Right lobe of liver (tissue), 6 donors: ENCODE results near the gene ILK. TPM values are rescaled to one million over a fixed set of nuclear protein-coding genes. Genes with fewer than 3 reads are reported as not detected.

Source experiments
- ATAC-seq, 4 donors: fragments of 200-7000 bp; cut with Tn5 transposase; one replicate each; pipeline ENCODE4 v1.9.1; 2020; ENCODE audit warnings: mild to moderate bottlenecking in 4 of 4, moderate library complexity in 4 of 4
- DNase-seq, 3 donors: peaks; one replicate each; pipeline ENCODE4 v3.0.0-alpha.2; 2020
- H3K27ac ChIP-seq, 3 donors: fragments of 200-600 bp; one replicate each; pipeline ENCODE4 v1.8.0; 2022
- H3K27me3 ChIP-seq, 2 donors: fragments of 200-600 bp; one replicate each; pipeline ENCODE4 v1.8.0; 2022
- H3K36me3 ChIP-seq, 4 donors: fragments of 200-600 bp; sonication (generic) in 1 of 4; one replicate each; pipeline versions ENCODE4 v1.5.1 to v1.8.0; 2017 to 2022; ENCODE audit warnings: control low read depth in 1 of 4
- H3K4me1 ChIP-seq, 4 donors: fragments of 200-600 bp; sonication (generic) in 1 of 4; one replicate each; pipeline versions ENCODE4 v1.5.1 to v1.8.0; 2017 to 2022; ENCODE audit warnings: control low read depth in 1 of 4
- H3K4me3 ChIP-seq, 3 donors: fragments of 200-600 bp; one replicate each; pipeline ENCODE4 v1.8.0; 2022
- H3K9me3 ChIP-seq, 4 donors: fragments of 200-600 bp; sonication (generic) in 1 of 4; one replicate each; pipeline versions ENCODE4 v1.5.1 to v1.8.0; 2017 to 2022; ENCODE audit warnings: control low read depth in 1 of 4
- POLR2A ChIP-seq: fragments of 450-650 bp; IDR thresholded peaks from one replicate; pipeline ENCODE4 v1.6.1; 2017; ENCODE audit warnings: antibody characterized with exemption, mild to moderate bottlenecking
- WGBS: methylation state at CpG from one replicate; pipeline ENCODE4 v1.1.6; 2018; ENCODE audit warnings: low coverage, low lambda C conversion rate; ENCODE audit not compliant: insufficient coverage; ENCODE audit errors: missing lambda C conversion rate; 5-methylcytosine and 5-hydroxymethylcytosine counted together
- intact Hi-C, 2 donors: fragments of 100-400 bp; cut with DNase I; formaldehyde crosslinking; loops; one replicate each; pipeline versions ENCODE4 v1.11.2 to v1.14.1; 2022
- total RNA-seq, 6 experiments: library from RNA; depleted of rRNA in 2 of 6; stranded (reverse); fragments of >200 nt in 2 of 6; fragmentation: NEBNext Ultra II Directional in 3 of 6; extraction: Animal tissue kit (Norgen Biotek cat#: 25700) in 3 of 6; gene quantifications; one replicate each; pipeline versions ENCODE4 v1.1.0 to v1.2.4, GENCODE V29; 2016 to 2023
- TF ChIP-seq, protein P1 (sequence below), 4 donors: fragments of 200-600 bp in 3 of 4; fragments of 450-650 bp in 1 of 4; IDR thresholded peaks; one replicate each; pipeline versions ENCODE4 v1.5.1 to v1.8.0; 2016 to 2022; ENCODE audit warnings: antibody characterized with exemption in 4 of 4, mild to moderate bottlenecking in 2 of 4
- donor health status: DM: no; HTN: yes; CAD: no.
- donor health status: DM: no; HTN: no; CAD: no.
- donor health status: DM: no; HTN: no; CAD: no.
- donor health status: DM: no; HTN: yes; CAD: no.
- donor health status: DM: no; HTN: yes; CAD: no.

Gene ILK
- total RNA-seq, 6 experiments from 2014 or later = 33.4 to 79.9 (median 55.0) TPM

DNA sequence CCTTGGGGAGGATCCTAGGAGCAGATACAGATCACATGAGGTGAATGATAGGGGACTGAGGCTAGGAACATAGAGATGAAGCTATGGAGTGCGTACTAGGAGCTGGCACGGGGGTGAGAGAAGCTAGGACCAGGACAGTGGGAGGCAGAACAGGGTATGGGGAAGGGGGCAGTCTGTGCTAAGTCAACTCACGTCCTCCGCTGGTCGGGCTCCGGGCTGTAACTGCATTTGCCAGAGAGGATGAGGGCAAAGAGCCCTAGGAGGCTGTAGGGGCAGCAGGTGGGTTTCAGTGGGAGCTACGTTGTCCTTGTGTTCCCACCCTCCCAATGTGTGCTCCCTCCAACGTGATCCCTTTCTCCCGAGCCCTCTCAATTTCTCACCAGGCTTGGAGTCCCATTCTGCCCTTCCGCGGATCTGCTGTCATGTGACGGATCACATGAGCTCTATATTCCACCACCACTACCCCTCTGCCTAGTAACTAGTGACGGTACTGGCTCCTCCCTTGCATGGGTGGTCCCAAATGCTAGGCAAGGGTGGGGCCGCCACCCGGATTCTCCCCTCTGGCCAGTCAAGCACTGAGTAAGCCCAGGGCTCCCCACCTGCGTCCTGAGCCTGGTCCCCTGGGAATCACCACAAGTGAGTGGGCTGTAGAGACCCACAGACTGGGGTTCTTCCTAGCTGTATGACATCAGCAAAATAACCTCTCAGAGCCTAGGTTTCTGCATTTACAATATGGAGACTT, 15.6 kb downstream of the ILK start, which contains the start of gene TPP1:
Gene TPP1 (minus strand): TSS at position 419 of the 742 bp plus-strand sequence. CDS start 22 bp downstream, at position 397.
- DNase-seq (peak; percentile 89 to 94 (median 90)), ATAC-seq (peak; percentile 93 to 98 (median 96))
- Histone ChIP-seq H3K27ac (peak within 1 kb of the TSS; percentile 92 to 97 (median 93)), H3K4me3 (peak within 1 kb of the TSS; percentile 79 to 92 (median 80)), H3K36me3 (peaks cover 0 to 18% (median 3%) of the 10 kb centered on the region in 4 donors), H3K27me3 (no peaks in the 10 kb centered on the region), H3K4me1 (peaks cover 0 to 8% (median 0%) of the 10 kb centered on the region in 4 donors), H3K9me3 (no peaks in the 10 kb centered on the region)
- intact Hi-C loops = no loop called here
- TF ChIP-seq POLR2A = peak; percentile 79
- TF ChIP-seq, protein P1, sequence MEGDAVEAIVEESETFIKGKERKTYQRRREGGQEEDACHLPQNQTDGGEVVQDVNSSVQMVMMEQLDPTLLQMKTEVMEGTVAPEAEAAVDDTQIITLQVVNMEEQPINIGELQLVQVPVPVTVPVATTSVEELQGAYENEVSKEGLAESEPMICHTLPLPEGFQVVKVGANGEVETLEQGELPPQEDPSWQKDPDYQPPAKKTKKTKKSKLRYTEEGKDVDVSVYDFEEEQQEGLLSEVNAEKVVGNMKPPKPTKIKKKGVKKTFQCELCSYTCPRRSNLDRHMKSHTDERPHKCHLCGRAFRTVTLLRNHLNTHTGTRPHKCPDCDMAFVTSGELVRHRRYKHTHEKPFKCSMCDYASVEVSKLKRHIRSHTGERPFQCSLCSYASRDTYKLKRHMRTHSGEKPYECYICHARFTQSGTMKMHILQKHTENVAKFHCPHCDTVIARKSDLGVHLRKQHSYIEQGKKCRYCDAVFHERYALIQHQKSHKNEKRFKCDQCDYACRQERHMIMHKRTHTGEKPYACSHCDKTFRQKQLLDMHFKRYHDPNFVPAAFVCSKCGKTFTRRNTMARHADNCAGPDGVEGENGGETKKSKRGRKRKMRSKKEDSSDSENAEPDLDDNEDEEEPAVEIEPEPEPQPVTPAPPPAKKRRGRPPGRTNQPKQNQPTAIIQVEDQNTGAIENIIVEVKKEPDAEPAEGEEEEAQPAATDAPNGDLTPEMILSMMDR (IDR thresholded peaks at IDR 0.05) = no peak
- WGBS = 0% methylated on average over 14 of the region's 16 CpGs

- H3K4me1 ChIP-seq = peaks cover 0 to 8% (median 0%) of the 10 kb centered on the region in 4 donors
- no peak for ATAC-seq
- TF ChIP-seq, protein P1 (IDR thresholded peaks at IDR 0.05) = no peak
- no peak for TF ChIP-seq POLR2A
- H3K9me3 ChIP-seq = no peaks in the 10 kb centered on the region
- no peak for DNase-seq
- no peak overlapping the region for H3K4me3 ChIP-seq
- peaks cover 0 to 9% (median 0%) of the 10 kb centered on the region in 4 donors for H3K36me3 ChIP-seq
- H3K27ac ChIP-seq = no peak overlapping the region
- 64% methylated on average over 1 of the region's 1 CpG for WGBS
- intact Hi-C loops = no loop called here
- no peaks in the 10 kb centered on the region for H3K27me3 ChIP-seq
Observed at GRCh38 chr11:6620636-6621035, 17.1 kb downstream of the ILK start.

DNA sequence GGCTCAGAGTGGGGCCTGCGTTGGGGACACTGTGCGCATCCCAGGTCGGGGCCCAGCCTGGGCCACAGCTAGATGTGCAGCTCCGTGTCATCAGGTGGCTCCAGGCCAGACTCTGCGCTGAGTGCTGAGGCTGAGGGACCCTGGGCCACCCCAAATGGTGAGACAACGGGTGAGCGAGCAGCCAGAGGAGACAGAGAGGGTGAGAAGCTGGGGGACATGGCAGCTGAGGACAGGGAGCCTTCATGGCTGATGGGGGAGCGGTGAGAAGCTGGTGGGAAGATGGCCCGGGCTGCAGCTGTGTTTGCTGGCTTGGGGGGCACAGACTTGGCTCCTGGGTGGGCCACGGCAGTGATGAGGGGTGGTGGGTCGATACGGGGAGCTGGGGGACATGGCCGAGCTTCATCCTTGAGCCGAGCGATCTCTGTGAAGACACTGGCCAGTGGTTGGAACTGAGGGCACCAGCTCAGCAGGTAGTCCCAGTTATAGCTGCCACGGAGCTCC, 18.2 kb downstream of the ILK start:
- intact Hi-C loops = no loop called here
- H3K4me1 ChIP-seq = peaks cover 0 to 8% (median 0%) of the 10 kb centered on the region in 4 donors
- TF ChIP-seq POLR2A = no peak
- TF ChIP-seq, protein P1 (IDR thresholded peaks at IDR 0.05) = no peak
- peak in 1 of 3 donors; percentile 60 for DNase-seq
- H3K4me3 ChIP-seq = no peak overlapping the region
- H3K27ac ChIP-seq = no peak overlapping the region
- no peaks in the 10 kb centered on the region for H3K36me3 ChIP-seq
- 100% methylated on average over 3 of the region's 16 CpGs for WGBS
- H3K27me3 ChIP-seq = no peaks in the 10 kb centered on the region
- ATAC-seq = no peak
- H3K9me3 ChIP-seq = no peaks in the 10 kb centered on the region

GRCh38 chr11:6622261-6623171, 18.9 kb downstream of the ILK start:
- WGBS = no CpG with 5 or more reads among the region's 24 CpGs
- intact Hi-C loops = no loop called here
- Histone ChIP-seq H3K4me3 (no peak overlapping the region), H3K9me3 (no peaks in the 10 kb centered on the region), H3K4me1 (peaks cover 0 to 8% (median 0%) of the 10 kb centered on the region in 4 donors), H3K27me3 (no peaks in the 10 kb centered on the region), H3K36me3 (no peaks in the 10 kb centered on the region), H3K27ac (no peak overlapping the region)
- ATAC-seq (no peak), DNase-seq (no peak)
- no peak for TF ChIP-seq POLR2A
- TF ChIP-seq, protein P1 (IDR thresholded peaks at IDR 0.05) = no peak
